Measurements from ENCODE around the gene ATN1.
A peak's percentile ranks its signal among the peaks of the same experiment; 100 is the strongest.

The ATN1 gene

GRCh38 chr12:6944381-6945186 is 16.8 kb downstream of the ATN1 start (continued):
- TF ChIP-seq ZNF133 (tag by site-specific recombination; IDR thresholded peaks at IDR 0.05): no peak
- no peak for TF ChIP-seq ZNF785 (tag by site-specific recombination; IDR thresholded peaks at IDR 0.05)

GRCh38 chr12:6945613-6946012 is 17.9 kb downstream of the ATN1 start:
- Histone ChIP-seq H3K36me3 (ENCODE audit: control insufficient read depth in 2 of 2, insufficient read depth in 1 of 2, low read length in 2 of 2) (peaks cover 0 to 22% of the 10 kb centered on the region in 2 experiments; a peak in 2 of 3 replicates), H3K9me3 (ENCODE audit: control insufficient read depth, insufficient read depth, low read depth, low read length) (no peaks in the 10 kb centered on the region), H3K4me3 (ENCODE audit: low read depth, low read length) (no peak overlapping the region; the same call in 1 of the 2 replicates), H3K27ac (ENCODE audit: extremely low read depth, low read depth, low read length) (peak overlapping the region; percentile 50), H3K4me1 (ENCODE audit: control insufficient read depth, insufficient read depth, low read length) (peaks cover 14% of the 10 kb centered on the region)
- ChIA-PET CTCF (interaction anchor here (0.6 to 6.8 kb wide), 19 partner anchors 8 to 199 kb away, joined by 3 to 138 read pairs (median 7); partner anchors contain the start of genes C1R and SPSB2), POLR2A (interaction anchor here (0.6 to 4.9 kb wide), 25 partner anchors 8 to 411 kb away, joined by 3 to 99 read pairs (median 5); partner anchors contain the start of genes C1RL, CDCA3, GAPDH and LPCAT3)
- TF ChIP-seq SETDB1 (IDR thresholded peaks at IDR 0.05; ENCODE audit: insufficient read length, low read length) (no peak), CTCF (tag by site-specific recombination; IDR thresholded peaks at IDR 0.05) (peak; percentile 22; the same call in 1 of the 2 replicates), ZBTB7A (tag by site-specific recombination; IDR thresholded peaks at IDR 0.05; ENCODE audit: low read depth) (0 out of 2 replicates have a peak, but pooled peaks have one; percentile 0)

- Histone ChIP-seq H3K36me3 (ENCODE audit: control insufficient read depth in 2 of 2, insufficient read depth in 1 of 2, low read length in 2 of 2) (peaks cover 0 to 15% of the 10 kb centered on the region in 2 experiments; a peak in 1 of 3 replicates), H3K9me3 (ENCODE audit: control insufficient read depth, insufficient read depth, low read depth, low read length) (no peaks in the 10 kb centered on the region), H3K4me1 (ENCODE audit: control insufficient read depth, insufficient read depth, low read length) (peaks cover 14% of the 10 kb centered on the region), H3K4me3 (ENCODE audit: low read depth, low read length) (peak overlapping the region; percentile 53), H3K27ac (ENCODE audit: extremely low read depth, low read depth, low read length) (peak overlapping the region; percentile 50)
- CTCF ChIA-PET: interaction anchor here (0.6 to 6.8 kb wide), 17 partner anchors 8 to 198 kb away, joined by 3 to 138 read pairs (median 8); partner anchors contain the start of genes C1R and SPSB2
- POLR2A ChIA-PET: interaction anchor here (0.6 to 4.9 kb wide), 28 partner anchors 9 to 412 kb away, joined by 3 to 99 read pairs (median 5); partner anchors contain the start of genes C1RL, CDCA3, GAPDH and LPCAT3
- TF ChIP-seq ZNF514 (tag by site-specific recombination; IDR thresholded peaks at IDR 0.05) (no peak), SETDB1 (IDR thresholded peaks at IDR 0.05; ENCODE audit: insufficient read length, low read length) (no peak), ZNF76 (tag by site-specific recombination; IDR thresholded peaks at IDR 0.05; ENCODE audit: borderline replicate concordance, low read depth) (peak; percentile 40; the same call in 1 of the 2 replicates), CTCF (tag by site-specific recombination; IDR thresholded peaks at IDR 0.05) (peak; percentile 27; the same call in 1 of the 2 replicates), ZNF658 (tag by site-specific recombination; IDR thresholded peaks at IDR 0.05) (no peak), KLF1 (tag by site-specific recombination; IDR thresholded peaks at IDR 0.05) (no peak), ZNF473 (tag by site-specific recombination; IDR thresholded peaks at IDR 0.05) (no peak), KLF9 (tag by site-specific recombination; IDR thresholded peaks at IDR 0.05; ENCODE audit: low read depth) (peak; percentile 78), ZBTB20 (tag by site-specific recombination; IDR thresholded peaks at IDR 0.05) (peak; percentile 89), SP7 (tag by site-specific recombination; IDR thresholded peaks at IDR 0.05) (peak; percentile 30; the same call in 1 of the 2 replicates), ZNF341 (tag by site-specific recombination; IDR thresholded peaks at IDR 0.05; ENCODE audit: low read depth) (peak; percentile 82), HOXC10 (CRISPR knock-in tag; IDR thresholded peaks at IDR 0.05) (no peak), IKZF3 (tag by site-specific recombination; IDR thresholded peaks at IDR 0.05) (peak; percentile 80), ZBTB1 (tag by site-specific recombination; IDR thresholded peaks at IDR 0.05) (no peak), ZFP41 (tag by site-specific recombination; IDR thresholded peaks at IDR 0.05; ENCODE audit: borderline replicate concordance) (no peak), ZNF600 (tag by site-specific recombination; IDR thresholded peaks at IDR 0.05) (peak; percentile 28; the same call in 1 of the 2 replicates), ZIC2 (tag by site-specific recombination; IDR thresholded peaks at IDR 0.05) (peak; percentile 99), ZXDB (tag by site-specific recombination; IDR thresholded peaks at IDR 0.05) (peak; percentile 42; the same call in 1 of the 2 replicates), ZBTB6 (tag by site-specific recombination; IDR thresholded peaks at IDR 0.05) (peak; percentile 85), GFI1B (tag by site-specific recombination; IDR thresholded peaks at IDR 0.05) (no peak), ZNF423 (tag by site-specific recombination; IDR thresholded peaks at IDR 0.05) (peak; percentile 88), ZBTB17 (tag by site-specific recombination; IDR thresholded peaks at IDR 0.05) (peak; percentile 89), ZNF174 (tag by site-specific recombination; IDR thresholded peaks at IDR 0.05) (no peak)
These were observed 18.5 kb downstream of the ATN1 start for GRCh38 chr12:6946033-6946919.
